Mesenchymal stem cell (in vitro differentiated cells and primary cell): ENCODE data around the gene PPARA.
"Not testable (repeated sequence)": the region's sequence is repeated elsewhere in the genome, so short reads cannot be mapped to it uniquely, and the experiment has no call there.

Experiments
- DNase-seq: peaks from one replicate; pipeline ENCODE4 v3.0.0-alpha.2; 2013
- H2AFZ ChIP-seq: one replicate; pipeline ENCODE4 v1.6.1; 2013; ENCODE audit warnings: low read depth, mild to moderate bottlenecking, control low read depth, inconsistent platforms, low read length, moderate library complexity
- H2AK5ac ChIP-seq: 2 replicates; pipeline ENCODE4 v1.6.1; 2013; ENCODE audit warnings: low read length, moderate library complexity, mild to moderate bottlenecking, inconsistent platforms; ENCODE audit not compliant: severe bottlenecking
- H2BK120ac ChIP-seq: one replicate; pipeline ENCODE4 v1.6.1; 2013; ENCODE audit warnings: low read depth, mild to moderate bottlenecking, inconsistent platforms, low read length, moderate library complexity
- H2BK12ac ChIP-seq, 2 experiments: one replicate each; pipeline ENCODE4 v1.6.1; 2013; ENCODE audit warnings: inconsistent platforms in 2 of 2, low read length in 2 of 2, mild to moderate bottlenecking in 2 of 2, moderate library complexity in 2 of 2, control low read depth in 1 of 2
- H2BK15ac ChIP-seq: one replicate; pipeline ENCODE4 v1.6.1; 2013; ENCODE audit warnings: mild to moderate bottlenecking, low read depth, inconsistent platforms; ENCODE audit not compliant: poor library complexity, severe bottlenecking
- H2BK5ac ChIP-seq: 2 replicates; pipeline ENCODE4 v1.6.1; 2013; ENCODE audit warnings: low read depth, mild to moderate bottlenecking, low read length, control low read depth, inconsistent platforms; ENCODE audit not compliant: poor library complexity, severe bottlenecking
- H3K14ac ChIP-seq, 2 experiments: one replicate each; pipeline ENCODE4 v1.6.1; 2013; ENCODE audit warnings: inconsistent platforms in 2 of 2, low read length in 2 of 2, control low read depth in 1 of 2, mild to moderate bottlenecking in 1 of 2, moderate library complexity in 1 of 2
- H3K18ac ChIP-seq, 2 experiments: one replicate each; pipeline ENCODE4 v1.6.1; 2013; ENCODE audit warnings: inconsistent platforms in 2 of 2, low read length in 2 of 2, control low read depth in 1 of 2, low read depth in 1 of 2, mild to moderate bottlenecking in 1 of 2
- H3K23ac ChIP-seq, 2 experiments: one replicate each; pipeline ENCODE4 v1.6.1; 2013; ENCODE audit warnings: inconsistent platforms in 2 of 2, low read length in 2 of 2, mild to moderate bottlenecking in 2 of 2, moderate library complexity in 2 of 2, control low read depth in 1 of 2
- H3K27ac ChIP-seq: 2 replicates; pipeline ENCODE4 v1.5.1; 2013; ENCODE audit warnings: mild to moderate bottlenecking, moderate library complexity, low read length, control low read depth, inconsistent platforms; ENCODE audit not compliant: poor library complexity, severe bottlenecking
- H3K27me3 ChIP-seq, 2 experiments: 2 replicates each; pipeline versions ENCODE4 v1.6.1 to v1.7.0; 2013; ENCODE audit warnings: low read length in 2 of 2, mild to moderate bottlenecking in 2 of 2, moderate library complexity in 2 of 2, control low read depth in 1 of 2, inconsistent platforms in 1 of 2; ENCODE audit not compliant: control insufficient read depth in 1 of 2, insufficient read depth in 1 of 2
- H3K36me3 ChIP-seq, 2 experiments: 2 replicates each; pipeline versions ENCODE4 v1.6.1 to v1.7.0; 2013; ENCODE audit warnings: low read length in 2 of 2, control low read depth in 1 of 2, inconsistent platforms in 1 of 2, low read depth in 1 of 2, mild to moderate bottlenecking in 1 of 2; ENCODE audit not compliant: insufficient read depth in 2 of 2, control insufficient read depth in 1 of 2
- H3K4ac ChIP-seq, 2 experiments: one replicate each; pipeline ENCODE4 v1.6.1; 2013; ENCODE audit warnings: inconsistent platforms in 2 of 2, low read length in 2 of 2, mild to moderate bottlenecking in 2 of 2, moderate library complexity in 2 of 2, control low read depth in 1 of 2, low read depth in 1 of 2
- H3K4me1 ChIP-seq: 2 replicates; pipeline ENCODE4 v1.6.1; 2013; ENCODE audit warnings: low read depth, low read length, control low read depth; ENCODE audit not compliant: control insufficient read depth, insufficient read depth
- H3K4me2 ChIP-seq: 2 replicates; pipeline ENCODE4 v1.6.1; 2013; ENCODE audit warnings: low read length, mild to moderate bottlenecking, inconsistent platforms; ENCODE audit not compliant: poor library complexity, severe bottlenecking
- H3K4me3 ChIP-seq, 2 experiments: 2 replicates each; pipeline versions ENCODE4 v1.5.1 to v1.7.0; 2013; ENCODE audit warnings: low read length in 2 of 2, mild to moderate bottlenecking in 2 of 2, control low read depth in 1 of 2, low read depth in 1 of 2; ENCODE audit not compliant: insufficient read depth in 1 of 2
- H3K79me1 ChIP-seq: replicated peaks from 2 replicates; pipeline ENCODE4 v1.6.1; 2013; ENCODE audit warnings: mild to moderate bottlenecking, control low read depth, low read length, inconsistent platforms; ENCODE audit not compliant: poor library complexity, severe bottlenecking
- H3K9ac ChIP-seq: 2 replicates; pipeline ENCODE4 v1.7.0; 2013; ENCODE audit warnings: mild to moderate bottlenecking, low read length, moderate library complexity
- H3K9me3 ChIP-seq: 2 replicates; pipeline ENCODE4 v1.7.0; 2013; ENCODE audit warnings: mild to moderate bottlenecking, low read length; ENCODE audit not compliant: control insufficient read depth
- H4K8ac ChIP-seq: one replicate; pipeline ENCODE4 v1.6.1; 2013; ENCODE audit warnings: inconsistent platforms, mild to moderate bottlenecking, low read length, moderate library complexity
- H4K91ac ChIP-seq: one replicate; pipeline ENCODE4 v1.6.1; 2013; ENCODE audit warnings: mild to moderate bottlenecking, low read length, inconsistent platforms
- WGBS: methylation state at CpG from one replicate; pipeline ENCODE4 v1.1.7; 2013; ENCODE audit warnings: mixed read lengths; 5-methylcytosine and 5-hydroxymethylcytosine counted together

Gene PPARA

DNA sequence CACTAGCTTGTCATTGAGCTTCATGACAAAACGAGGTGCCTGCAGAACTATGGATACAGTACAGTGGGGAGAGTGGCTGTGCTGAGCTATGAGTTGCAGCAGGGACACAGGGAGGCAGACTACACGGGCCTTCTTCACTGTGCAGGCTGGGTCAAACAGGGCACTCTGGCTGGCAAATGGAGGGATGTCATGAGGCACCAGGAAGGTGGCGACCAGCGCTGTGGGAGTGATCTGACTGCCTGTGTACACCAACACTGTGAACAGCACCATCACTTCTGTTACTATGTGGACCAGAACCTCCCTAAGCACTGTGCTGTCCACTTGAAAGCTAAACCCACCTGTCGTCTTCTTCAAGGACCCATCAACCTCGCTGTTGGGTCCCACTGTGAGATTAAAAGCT is 109.7 kb downstream of the PPARA start:
- H2AFZ ChIP-seq, result no peak overlapping the region
- no peak overlapping the region for H2BK15ac ChIP-seq
- no peak overlapping the region for H3K4ac ChIP-seq
- peaks cover 9% of the 10 kb centered on the region for H3K4me1 ChIP-seq
- no peak overlapping the region for H3K14ac ChIP-seq
- H3K27me3 ChIP-seq, result peaks cover 34 to 50% of the 10 kb centered on the region in 2 experiments
- DNase-seq, result no peak
- H3K36me3 ChIP-seq, result no peaks in the 10 kb centered on the region
- no peak overlapping the region for H3K23ac ChIP-seq
- H3K4me3 ChIP-seq, result no peak overlapping the region
- no peak overlapping the region for H2BK120ac ChIP-seq
- WGBS, result 74% methylated on average over 6 of the region's 6 CpGs
- H3K18ac ChIP-seq, result no peak overlapping the region
- no peak overlapping the region for H3K9ac ChIP-seq
- H4K8ac ChIP-seq, result no peak overlapping the region
- no peak overlapping the region for H2BK12ac ChIP-seq
- no peak overlapping the region for H3K4me2 ChIP-seq
- H3K27ac ChIP-seq, result no peak overlapping the region
- H2AK5ac ChIP-seq, result no peak overlapping the region
- no peaks in the 10 kb centered on the region for H3K79me1 ChIP-seq
- peaks cover 11% of the 10 kb centered on the region for H3K9me3 ChIP-seq
- no peak overlapping the region for H4K91ac ChIP-seq
- H2BK5ac ChIP-seq, result no peak overlapping the region

- peak overlapping the region; percentile 33 to 46 for H3K18ac ChIP-seq
- H3K4me3 ChIP-seq, result peak overlapping the region in 1 of 2 experiments; percentile 47
- H3K27me3 ChIP-seq, result peaks cover 33 to 50% of the 10 kb centered on the region in 2 experiments
- H3K4ac ChIP-seq, result peak overlapping the region in 1 of 2 experiments; percentile 16
- H2AK5ac ChIP-seq, result no peak overlapping the region
- no peak overlapping the region for H2BK5ac ChIP-seq
- no peak overlapping the region for H3K9ac ChIP-seq
- WGBS, result 20% methylated on average over 67 of the region's 109 CpGs
- H3K23ac ChIP-seq, result no peak overlapping the region
- peaks cover 9% of the 10 kb centered on the region for H3K4me1 ChIP-seq
- peak overlapping the region in 1 of 2 experiments; percentile 44 for H3K14ac ChIP-seq
- peak overlapping the region; percentile 28 for H2BK15ac ChIP-seq
- H4K91ac ChIP-seq, result peak overlapping the region; percentile 39
- H4K8ac ChIP-seq, result peak overlapping the region; percentile 85
- no peaks in the 10 kb centered on the region for H3K79me1 ChIP-seq
- peak overlapping the region; percentile 36 for H2AFZ ChIP-seq
- peak; percentile 31 for DNase-seq
- peak overlapping the region; percentile 66 for H3K4me2 ChIP-seq
- peak overlapping the region; percentile 61 for H2BK120ac ChIP-seq
- no peak overlapping the region for H2BK12ac ChIP-seq
- H3K9me3 ChIP-seq, result peaks cover 11% of the 10 kb centered on the region
- H3K27ac ChIP-seq, result no peak overlapping the region
- no peaks in the 10 kb centered on the region for H3K36me3 ChIP-seq
Observed at GRCh38 chr22:46262449-46263215, 112.3 kb downstream of the PPARA start.

DNA sequence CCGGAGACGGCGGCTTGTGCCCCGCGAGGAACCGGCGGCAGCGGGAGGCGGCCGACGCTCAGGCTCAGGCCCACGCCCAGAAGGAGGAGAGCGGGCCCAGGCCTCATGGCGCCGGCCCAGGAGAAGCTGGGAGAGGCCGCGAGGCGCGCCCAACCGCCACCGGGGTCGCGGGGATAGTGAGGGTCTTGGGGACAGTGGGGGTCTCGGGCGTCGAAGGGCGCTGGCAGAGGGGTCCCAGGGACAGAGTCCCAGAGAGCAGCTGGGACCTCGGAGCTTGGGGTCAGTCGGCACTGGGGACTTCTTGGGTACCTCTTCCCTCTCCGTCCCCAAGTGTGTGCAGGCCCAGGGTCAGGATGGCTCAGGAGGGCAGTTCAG is 112.9 kb downstream of the PPARA start, which contains the start of gene PKDREJ:
PKDREJ (minus strand) TSS at position 128 of the 375 bp plus-strand sequence; CDS start at position 107, 21 bp downstream.
- H4K91ac ChIP-seq, result peak within 1 kb of the TSS; percentile 39
- peak within 1 kb of the TSS; percentile 36 for H2AFZ ChIP-seq
- peak within 1 kb of the TSS in 1 of 2 experiments; percentile 44 for H3K14ac ChIP-seq
- H2BK12ac ChIP-seq, result no peak within 1 kb of the TSS
- peaks cover 30 to 50% of the 10 kb centered on the region in 2 experiments for H3K27me3 ChIP-seq
- H3K79me1 ChIP-seq, result peaks cover 3% of the 10 kb centered on the region
- H3K9ac ChIP-seq, result no peak within 1 kb of the TSS
- H3K4ac ChIP-seq, result peak within 1 kb of the TSS in 1 of 2 experiments; percentile 16
- peak within 1 kb of the TSS in 1 of 2 experiments; percentile 47 for H3K4me3 ChIP-seq
- no peaks in the 10 kb centered on the region for H3K36me3 ChIP-seq
- peaks cover 11% of the 10 kb centered on the region for H3K4me1 ChIP-seq
- H3K18ac ChIP-seq, result peak within 1 kb of the TSS; percentile 33 to 46
- no peak within 1 kb of the TSS for H3K27ac ChIP-seq
- DNase-seq, result no peak
- peak within 1 kb of the TSS; percentile 66 for H3K4me2 ChIP-seq
- H3K23ac ChIP-seq, result peak within 1 kb of the TSS in 1 of 2 experiments; percentile 14
- WGBS, result 50% methylated on average over 30 of the region's 30 CpGs
- no peak within 1 kb of the TSS for H2AK5ac ChIP-seq
- peaks cover 6% of the 10 kb centered on the region for H3K9me3 ChIP-seq
- peak within 1 kb of the TSS; percentile 28 for H2BK15ac ChIP-seq
- H4K8ac ChIP-seq, result peak within 1 kb of the TSS; percentile 85
- H2BK120ac ChIP-seq, result peak within 1 kb of the TSS; percentile 61
- H2BK5ac ChIP-seq, result no peak within 1 kb of the TSS

DNA sequence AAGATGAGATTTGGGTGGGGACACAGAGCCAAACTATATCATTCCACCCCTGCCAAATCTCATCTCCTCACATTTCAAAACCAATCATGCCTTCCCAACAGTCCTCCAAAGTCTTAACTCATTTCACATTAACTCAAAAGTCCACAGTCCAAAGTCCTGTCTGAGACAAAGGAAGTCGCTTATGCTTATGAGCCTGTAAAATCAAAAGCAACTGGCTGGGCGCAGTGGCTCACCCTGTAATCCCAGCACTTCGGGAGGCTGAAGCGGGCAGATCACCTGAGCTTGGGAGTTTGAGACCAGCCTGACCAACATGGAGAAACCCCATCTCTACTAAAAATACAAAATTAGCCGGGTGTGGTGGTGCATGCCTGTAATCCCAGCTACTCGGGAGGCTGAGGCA is 114.2 kb downstream of the PPARA start:
- not testable (repeated sequence) for H4K8ac ChIP-seq, H3K27ac ChIP-seq, H3K23ac ChIP-seq, H2AK5ac ChIP-seq, H3K18ac ChIP-seq, H3K4ac ChIP-seq, H3K4me3 ChIP-seq, H3K14ac ChIP-seq, H2AFZ ChIP-seq, H3K9me3 ChIP-seq, H2BK5ac ChIP-seq, H3K9ac ChIP-seq, H3K4me2 ChIP-seq, H3K36me3 ChIP-seq, H2BK12ac ChIP-seq, H2BK15ac ChIP-seq, H2BK120ac ChIP-seq, H4K91ac ChIP-seq, DNase-seq
- Histone ChIP-seq H3K79me1 (peaks cover 13% of the 10 kb centered on the region), H3K27me3 (peaks cover 27 to 39% of the 10 kb centered on the region in 2 experiments), H3K4me1 (peaks cover 22% of the 10 kb centered on the region)
- 98% methylated on average over 6 of the region's 6 CpGs for WGBS
